ENCODE data around the gene LDLRAP1.

DNA sequence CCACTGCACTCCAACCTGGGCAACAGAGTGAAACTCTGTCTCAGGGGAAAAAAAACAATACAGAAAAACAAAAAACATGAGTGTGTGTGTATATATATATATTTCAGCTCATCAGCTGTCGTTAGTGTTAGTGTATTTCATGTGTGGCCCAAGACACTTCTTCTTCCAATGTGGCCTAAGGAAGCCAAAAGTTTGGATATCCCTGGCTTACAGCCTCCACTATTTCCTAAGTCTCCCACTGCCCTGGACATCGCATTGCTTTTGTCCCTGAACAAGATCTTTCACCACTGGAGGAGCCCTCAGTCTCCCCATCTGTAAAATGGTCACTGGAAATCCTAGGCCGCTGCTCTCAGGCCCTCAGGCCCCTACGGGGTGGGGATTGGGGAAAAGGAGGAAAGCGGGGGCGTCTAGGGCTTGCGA, 391 bp upstream of the LDLRAP1 start:
- TF ChIP-seq, protein P1, sequence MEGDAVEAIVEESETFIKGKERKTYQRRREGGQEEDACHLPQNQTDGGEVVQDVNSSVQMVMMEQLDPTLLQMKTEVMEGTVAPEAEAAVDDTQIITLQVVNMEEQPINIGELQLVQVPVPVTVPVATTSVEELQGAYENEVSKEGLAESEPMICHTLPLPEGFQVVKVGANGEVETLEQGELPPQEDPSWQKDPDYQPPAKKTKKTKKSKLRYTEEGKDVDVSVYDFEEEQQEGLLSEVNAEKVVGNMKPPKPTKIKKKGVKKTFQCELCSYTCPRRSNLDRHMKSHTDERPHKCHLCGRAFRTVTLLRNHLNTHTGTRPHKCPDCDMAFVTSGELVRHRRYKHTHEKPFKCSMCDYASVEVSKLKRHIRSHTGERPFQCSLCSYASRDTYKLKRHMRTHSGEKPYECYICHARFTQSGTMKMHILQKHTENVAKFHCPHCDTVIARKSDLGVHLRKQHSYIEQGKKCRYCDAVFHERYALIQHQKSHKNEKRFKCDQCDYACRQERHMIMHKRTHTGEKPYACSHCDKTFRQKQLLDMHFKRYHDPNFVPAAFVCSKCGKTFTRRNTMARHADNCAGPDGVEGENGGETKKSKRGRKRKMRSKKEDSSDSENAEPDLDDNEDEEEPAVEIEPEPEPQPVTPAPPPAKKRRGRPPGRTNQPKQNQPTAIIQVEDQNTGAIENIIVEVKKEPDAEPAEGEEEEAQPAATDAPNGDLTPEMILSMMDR (IDR thresholded peaks at IDR 0.05; ENCODE audit: insufficient read depth, low read length, poor library complexity, severe bottlenecking) = no peak
- TF ChIP-seq EZH2phosphoT487 (conservative IDR thresholded peaks at IDR 0.05; ENCODE audit: low read length) = no peak
